ENCODE data around the gene TANC1.

Gene TANC1

GRCh38 chr2:159232456-159233170 lies 264.2 kb downstream of the TANC1 start:
- DNase-seq: no peak

GRCh38 chr2:159234868-159235267 lies 266.4 kb downstream of the TANC1 start:
- DNase-seq: no peak

- no peak for DNase-seq
Measured at GRCh38 chr2:159243529-159243928, 275.1 kb downstream of the TANC1 start.

- no peak for DNase-seq
Measured at GRCh38 chr2:159246325-159246988, 278.0 kb downstream of the TANC1 start.

GRCh38 chr2:159249990-159250715 lies 281.7 kb downstream of the TANC1 start:
- DNase-seq: no peak

GRCh38 chr2:159251296-159252173 lies 283.1 kb downstream of the TANC1 start:
- no peak for DNase-seq

GRCh38 chr2:159252905-159253304 lies 284.5 kb downstream of the TANC1 start:
- no peak for DNase-seq

- DNase-seq: no peak
Measured at GRCh38 chr2:159256159-159256558, 287.7 kb downstream of the TANC1 start.

GRCh38 chr2:159262226-159262625 lies 293.8 kb downstream of the TANC1 start:
- peak; percentile 28 for DNase-seq

- no peak for DNase-seq
Measured at GRCh38 chr2:159262904-159263303, 294.5 kb downstream of the TANC1 start.

GRCh38 chr2:159265171-159265576 lies 296.7 kb downstream of the TANC1 start:
- no peak for DNase-seq

GRCh38 chr2:159266554-159266953 lies 298.1 kb downstream of the TANC1 start:
- no peak for DNase-seq

GRCh38 chr2:159267921-159268320 lies 299.5 kb downstream of the TANC1 start:
- DNase-seq: no peak

GRCh38 chr2:159270744-159271379 lies 302.4 kb downstream of the TANC1 start:
- DNase-seq: no peak

- no peak for DNase-seq
Measured at GRCh38 chr2:159272156-159272555, 303.7 kb downstream of the TANC1 start.

GRCh38 chr2:159275111-159275510 lies 306.7 kb downstream of the TANC1 start:
- DNase-seq: no peak

- no peak for DNase-seq
Measured at GRCh38 chr2:159279700-159280099, 311.3 kb downstream of the TANC1 start.

GRCh38 chr2:159281002-159281401 lies 312.6 kb downstream of the TANC1 start:
- no peak for DNase-seq
